ENCODE measurements around the gene MEAK7.
"Not testable (repeated sequence)": the region's sequence is repeated elsewhere in the genome, so short reads cannot be mapped to it uniquely, and the experiment has no call there.

Gene MEAK7

GRCh38 chr16:84534815-84535214 is 30.4 kb upstream of the MEAK7 start:
- DNase-seq (ENCODE audit: low read depth in 2 of 3, low spot score in 1 of 3) = no peak

- DNase-seq (ENCODE audit: low read depth in 2 of 3, low spot score in 1 of 3) = no peak
Observed at GRCh38 chr16:84532855-84533486, 28.5 kb upstream of the MEAK7 start.

- DNase-seq (ENCODE audit: low read depth in 2 of 3, low spot score in 1 of 3) = no peak
Observed at GRCh38 chr16:84532291-84532724, 27.8 kb upstream of the MEAK7 start.

GRCh38 chr16:84531671-84532111 is 27.2 kb upstream of the MEAK7 start:
- DNase-seq (ENCODE audit: low read depth in 2 of 3, low spot score in 1 of 3) = no peak

GRCh38 chr16:84530590-84530989 is 26.1 kb upstream of the MEAK7 start:
- DNase-seq (ENCODE audit: low read depth in 2 of 3, low spot score in 1 of 3) = no peak

GRCh38 chr16:84529607-84530006 is 25.1 kb upstream of the MEAK7 start:
- DNase-seq (ENCODE audit: low read depth in 2 of 3, low spot score in 1 of 3) = no peak

GRCh38 chr16:84528322-84528721 is 23.9 kb upstream of the MEAK7 start:
- DNase-seq (ENCODE audit: low read depth in 2 of 3, low spot score in 1 of 3) = no peak

- no peak for DNase-seq (ENCODE audit: low read depth in 2 of 3, low spot score in 1 of 3)
Observed at GRCh38 chr16:84527532-84528269, 23.2 kb upstream of the MEAK7 start.

- no peak for DNase-seq (ENCODE audit: low read depth in 2 of 3, low spot score in 1 of 3)
Observed at GRCh38 chr16:84526794-84527531, 22.5 kb upstream of the MEAK7 start.

GRCh38 chr16:84524941-84525581 is 20.6 kb upstream of the MEAK7 start:
- DNase-seq (ENCODE audit: low read depth in 2 of 3, low spot score in 1 of 3) = not testable (repeated sequence)

- no peak for DNase-seq (ENCODE audit: low read depth in 2 of 3, low spot score in 1 of 3)
Observed at GRCh38 chr16:84524346-84524920, 20.0 kb upstream of the MEAK7 start.

- DNase-seq (ENCODE audit: low read depth in 2 of 3, low spot score in 1 of 3) = no peak
Observed at GRCh38 chr16:84521497-84521770, 17.0 kb upstream of the MEAK7 start.

GRCh38 chr16:84520725-84521496 is 16.5 kb upstream of the MEAK7 start:
- DNase-seq (ENCODE audit: low read depth in 2 of 3, low spot score in 1 of 3) = no peak

- no peak for DNase-seq (ENCODE audit: low read depth in 2 of 3, low spot score in 1 of 3)
Observed at GRCh38 chr16:84519855-84520254, 15.4 kb upstream of the MEAK7 start.

GRCh38 chr16:84518804-84519341 is 14.4 kb upstream of the MEAK7 start:
- peak in 1 of 3 donors; percentile 49 for DNase-seq (ENCODE audit: low read depth in 2 of 3, low spot score in 1 of 3)

- DNase-seq (ENCODE audit: low read depth in 2 of 3, low spot score in 1 of 3) = not testable (repeated sequence)
Observed at GRCh38 chr16:84518220-84518619, 13.8 kb upstream of the MEAK7 start.

- no peak for DNase-seq (ENCODE audit: low read depth in 2 of 3, low spot score in 1 of 3)
Observed at GRCh38 chr16:84517366-84517765, 12.9 kb upstream of the MEAK7 start.

- DNase-seq (ENCODE audit: low read depth in 2 of 3, low spot score in 1 of 3) = peak; percentile 68 to 82 (median 69)
Observed at GRCh38 chr16:84514874-84515835, 10.7 kb upstream of the MEAK7 start.

- DNase-seq (ENCODE audit: low read depth in 2 of 3, low spot score in 1 of 3) = no peak
Observed at GRCh38 chr16:84514295-84514873, 9.9 kb upstream of the MEAK7 start.
